ENCODE measurements around the gene ADRA1B. TPM values are rescaled to one million over a fixed set of nuclear protein-coding genes. Genes with fewer than 3 reads are reported as not detected.
A peak's percentile ranks its signal among the peaks of the same experiment; 100 is the strongest.

ADRA1B gene
- total RNA-seq, 1 donor from 2014 or later: 1.9 TPM

DNA sequence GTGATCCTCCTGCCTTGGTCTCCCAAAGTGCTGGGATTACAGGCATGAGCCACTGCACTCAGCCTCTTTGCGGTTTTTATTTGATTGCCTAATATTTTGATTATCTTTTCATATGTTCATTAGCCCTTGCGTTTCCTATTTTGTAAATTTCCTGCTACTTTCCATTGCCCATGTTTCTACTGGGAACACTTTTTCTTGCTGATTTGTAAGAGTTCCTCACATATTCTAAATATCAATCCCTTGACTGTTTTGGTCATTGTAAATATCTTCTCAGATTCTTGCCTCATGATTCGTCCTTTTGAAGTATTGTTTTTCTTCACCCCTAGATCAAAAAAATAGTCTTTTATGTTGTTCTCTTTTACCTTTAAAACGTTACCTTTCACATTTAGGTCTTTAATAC, 54.8 kb downstream of the ADRA1B start:
- no peaks in the 10 kb centered on the region for H3K79me2 ChIP-seq (ENCODE audit: insufficient read depth, low read length)
- Mint-ChIP-seq H3K9me3 (ENCODE audit: unreplicated experiment) (peaks cover 9% of the 10 kb centered on the region), H3K27me3 (ENCODE audit: low read depth, unreplicated experiment) (peaks cover 39% of the 10 kb centered on the region), H3K4me3 (ENCODE audit: unreplicated experiment) (peak overlapping the region; percentile 60), H3K27ac (ENCODE audit: unreplicated experiment) (peak overlapping the region; percentile 10), H3K36me3 (ENCODE audit: low read depth, unreplicated experiment) (peaks cover 2% of the 10 kb centered on the region), H3K4me1 (ENCODE audit: low read depth, unreplicated experiment) (peaks cover 23% of the 10 kb centered on the region)
- H3K27me3 ChIP-seq (ENCODE audit: insufficient read depth, low read length): no peaks in the 10 kb centered on the region
- TF ChIP-seq EZH2 (IDR thresholded peaks at IDR 0.05; ENCODE audit: insufficient read depth, low read length): no peak
- TF ChIP-seq, protein P1, sequence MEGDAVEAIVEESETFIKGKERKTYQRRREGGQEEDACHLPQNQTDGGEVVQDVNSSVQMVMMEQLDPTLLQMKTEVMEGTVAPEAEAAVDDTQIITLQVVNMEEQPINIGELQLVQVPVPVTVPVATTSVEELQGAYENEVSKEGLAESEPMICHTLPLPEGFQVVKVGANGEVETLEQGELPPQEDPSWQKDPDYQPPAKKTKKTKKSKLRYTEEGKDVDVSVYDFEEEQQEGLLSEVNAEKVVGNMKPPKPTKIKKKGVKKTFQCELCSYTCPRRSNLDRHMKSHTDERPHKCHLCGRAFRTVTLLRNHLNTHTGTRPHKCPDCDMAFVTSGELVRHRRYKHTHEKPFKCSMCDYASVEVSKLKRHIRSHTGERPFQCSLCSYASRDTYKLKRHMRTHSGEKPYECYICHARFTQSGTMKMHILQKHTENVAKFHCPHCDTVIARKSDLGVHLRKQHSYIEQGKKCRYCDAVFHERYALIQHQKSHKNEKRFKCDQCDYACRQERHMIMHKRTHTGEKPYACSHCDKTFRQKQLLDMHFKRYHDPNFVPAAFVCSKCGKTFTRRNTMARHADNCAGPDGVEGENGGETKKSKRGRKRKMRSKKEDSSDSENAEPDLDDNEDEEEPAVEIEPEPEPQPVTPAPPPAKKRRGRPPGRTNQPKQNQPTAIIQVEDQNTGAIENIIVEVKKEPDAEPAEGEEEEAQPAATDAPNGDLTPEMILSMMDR (IDR thresholded peaks at IDR 0.05; ENCODE audit: insufficient read depth, low read depth, low read length): no peak
- peak; percentile 65 for DNase-seq (ENCODE audit: low read depth)
- peak overlapping the region; percentile 43 for H3K27ac ChIP-seq (ENCODE audit: low read depth, low read length)
- H3K4me3 ChIP-seq (ENCODE audit: insufficient read depth, low read depth, low read length): peak overlapping the region; percentile 37
- no peaks in the 10 kb centered on the region for H4K20me1 ChIP-seq (ENCODE audit: insufficient read depth, low read length)
- H3K9me3 ChIP-seq (ENCODE audit: insufficient read depth, low read depth, low read length): no peaks in the 10 kb centered on the region
- peak overlapping the region; percentile 75 for H3K4me2 ChIP-seq (ENCODE audit: low read length)
- H2AFZ ChIP-seq (ENCODE audit: low read depth, low read length): no peak overlapping the region
- peaks cover 32% of the 10 kb centered on the region for H3K4me1 ChIP-seq (ENCODE audit: insufficient read depth, low read length)
- FAIRE-seq: no peak
- peak overlapping the region; percentile 56 for H3K9ac ChIP-seq (ENCODE audit: low read length)
- H3K36me3 ChIP-seq (ENCODE audit: insufficient read depth, low read length): no peaks in the 10 kb centered on the region

- Mint-ChIP-seq H3K27me3 (ENCODE audit: low read depth, unreplicated experiment) (peaks cover 39% of the 10 kb centered on the region), H3K4me1 (ENCODE audit: low read depth, unreplicated experiment) (peaks cover 23% of the 10 kb centered on the region)
- no peak overlapping the region for H3K27ac ChIP-seq (ENCODE audit: low read depth, low read length)
These were observed 55.2 kb downstream of the ADRA1B start for GRCh38 chr5:159971514-159971913.

GRCh38 chr5:159971931-159972461, 55.7 kb downstream of the ADRA1B start:
- Histone ChIP-seq H3K9ac (ENCODE audit: low read length) (peak overlapping the region; percentile 56), H3K4me2 (ENCODE audit: low read length) (peak overlapping the region; percentile 75), H3K9me3 (ENCODE audit: insufficient read depth, low read depth, low read length) (no peaks in the 10 kb centered on the region), H3K27ac (ENCODE audit: low read depth, low read length) (no peak overlapping the region), H3K36me3 (ENCODE audit: insufficient read depth, low read length) (no peaks in the 10 kb centered on the region), H3K27me3 (ENCODE audit: insufficient read depth, low read length) (no peaks in the 10 kb centered on the region), H4K20me1 (ENCODE audit: insufficient read depth, low read length) (no peaks in the 10 kb centered on the region), H3K79me2 (ENCODE audit: insufficient read depth, low read length) (no peaks in the 10 kb centered on the region), H3K4me1 (ENCODE audit: insufficient read depth, low read length) (peaks cover 34% of the 10 kb centered on the region), H3K4me3 (ENCODE audit: insufficient read depth, low read depth, low read length) (peak overlapping the region; percentile 37), H2AFZ (ENCODE audit: low read depth, low read length) (peak overlapping the region; percentile 77)
- no peak overlapping the region for H3K4me3 Mint-ChIP-seq (ENCODE audit: unreplicated experiment)
- no peak for TF ChIP-seq EZH2 (IDR thresholded peaks at IDR 0.05; ENCODE audit: insufficient read depth, low read length)
- TF ChIP-seq, protein P1 (IDR thresholded peaks at IDR 0.05; ENCODE audit: insufficient read depth, low read depth, low read length): no peak
- DNase-seq (ENCODE audit: low read depth) (no peak), FAIRE-seq (no peak)
- peaks cover 2% of the 10 kb centered on the region for H3K36me3 Mint-ChIP-seq (ENCODE audit: low read depth, unreplicated experiment)
- H3K4me1 Mint-ChIP-seq (ENCODE audit: low read depth, unreplicated experiment): peaks cover 23% of the 10 kb centered on the region
- H3K27me3 Mint-ChIP-seq (ENCODE audit: low read depth, unreplicated experiment): peaks cover 39% of the 10 kb centered on the region
- H3K9me3 Mint-ChIP-seq (ENCODE audit: unreplicated experiment): peaks cover 9% of the 10 kb centered on the region
- H3K27ac Mint-ChIP-seq (ENCODE audit: unreplicated experiment): no peak overlapping the region

More at GRCh38 chr5:159971514-159971913, 55.2 kb downstream of the ADRA1B start:
- H3K9me3 Mint-ChIP-seq (ENCODE audit: unreplicated experiment): peaks cover 9% of the 10 kb centered on the region
- Histone ChIP-seq H3K36me3 (ENCODE audit: insufficient read depth, low read length) (no peaks in the 10 kb centered on the region), H3K9me3 (ENCODE audit: insufficient read depth, low read depth, low read length) (no peaks in the 10 kb centered on the region), H2AFZ (ENCODE audit: low read depth, low read length) (peak overlapping the region; percentile 77), H3K9ac (ENCODE audit: low read length) (peak overlapping the region; percentile 56), H3K4me1 (ENCODE audit: insufficient read depth, low read length) (peaks cover 34% of the 10 kb centered on the region), H4K20me1 (ENCODE audit: insufficient read depth, low read length) (no peaks in the 10 kb centered on the region), H3K27me3 (ENCODE audit: insufficient read depth, low read length) (no peaks in the 10 kb centered on the region), H3K4me2 (ENCODE audit: low read length) (peak overlapping the region; percentile 75), H3K79me2 (ENCODE audit: insufficient read depth, low read length) (no peaks in the 10 kb centered on the region), H3K4me3 (ENCODE audit: insufficient read depth, low read depth, low read length) (peak overlapping the region; percentile 37)
- TF ChIP-seq, protein P1 (IDR thresholded peaks at IDR 0.05; ENCODE audit: insufficient read depth, low read depth, low read length): no peak
- no peak for TF ChIP-seq EZH2 (IDR thresholded peaks at IDR 0.05; ENCODE audit: insufficient read depth, low read length)
- FAIRE-seq: no peak
- DNase-seq (ENCODE audit: low read depth): no peak
- H3K36me3 Mint-ChIP-seq (ENCODE audit: low read depth, unreplicated experiment): peaks cover 2% of the 10 kb centered on the region
- peak overlapping the region; percentile 60 for H3K4me3 Mint-ChIP-seq (ENCODE audit: unreplicated experiment)
- no peak overlapping the region for H3K27ac Mint-ChIP-seq (ENCODE audit: unreplicated experiment)
